Uterus (tissue), 2 donors: Measurements from ENCODE around the gene PAK1.

Experiments used
- CTCF ChIP-seq, 4 experiments: fragments of 200-600 bp in 2 of 4; fragments of 450-650 bp in 2 of 4; sonication (generic) in 2 of 4; IDR thresholded peaks; one replicate each; pipeline ENCODE4 v1.5.1; 2016 to 2019; ENCODE audit warnings: antibody characterized with exemption in 4 of 4, mild to moderate bottlenecking in 2 of 4, moderate library complexity in 1 of 4
- POLR2A ChIP-seq, 2 donors: fragments of 450-650 bp; IDR thresholded peaks; one replicate each; pipeline ENCODE4 v1.6.1; 2016; ENCODE audit warnings: antibody characterized with exemption in 2 of 2, mild to moderate bottlenecking in 1 of 2, moderate library complexity in 1 of 2

GRCh38 chr11:77472991-77473800, 698 bp downstream of the PAK1 start:
- TF ChIP-seq CTCF (IDR thresholded peaks at IDR 0.05) (no peak), POLR2A (IDR thresholded peaks at IDR 0.05) (no peak)
